SK-N-SH (cell line): ENCODE measurements around the gene SLC25A33. TPM values are rescaled to one million over a fixed set of nuclear protein-coding genes. Genes with fewer than 3 reads are reported as not detected.

Experiments
- CTCF ChIA-PET: fragments of 300-600, 350-600 bp; formaldehyde crosslinking; extraction: SDS; loops from one replicate; lab custom pipeline; 2021; lab: Yijun Ruan, JAX
- POLR2A ChIA-PET: fragments of 350-600 bp; sonication (Branson Sonifier 250); formaldehyde crosslinking; extraction: SDS; loops from one replicate; lab custom pipeline; 2020; ENCODE audit warnings: antibody characterized with exemption, inconsistent platforms; lab: Yijun Ruan, JAX
- DNase-seq: peaks from one replicate; pipeline ENCODE4 v3.0.0; 2012
- H2AFZ ChIP-seq: fragments of 200-600 bp; sonication (generic); 2 replicates; pipeline ENCODE4 v1.8.1; 2016; ENCODE audit warnings: antibody characterized with exemption, mild to moderate bottlenecking, low read depth
- H3F3A ChIP-seq: fragments of 200-600 bp; sonication (generic); replicated peaks from 2 replicates; pipeline ENCODE3; 2016; ENCODE audit warnings: antibody characterized with exemption, mild to moderate bottlenecking; ENCODE audit not compliant: insufficient read depth
- H3K27ac ChIP-seq, 2 experiments: fragments of 200-500 bp in 1 of 2; fragments of 200-600 bp in 1 of 2; sonication (Bioruptor generic) in 1 of 2; sonication (generic), shearing (Covaris generic) in 1 of 2; 2 replicates each; pipeline versions ENCODE4 v1.5.1 to v1.6.1; 2014 to 2016; ENCODE audit warnings: low read depth in 2 of 2, inconsistent platforms in 1 of 2, low read length in 1 of 2, mild to moderate bottlenecking in 1 of 2, mixed read lengths in 1 of 2
- H3K27me3 ChIP-seq: fragments of 200-600 bp; sonication (generic), shearing (Covaris generic); 2 replicates; pipeline ENCODE4 v1.6.1; 2016; ENCODE audit warnings: mixed run types; ENCODE audit not compliant: insufficient read depth
- H3K36me3 ChIP-seq, 2 experiments: fragments of 200-500 bp in 1 of 2; fragments of 200-600 bp in 1 of 2; sonication (Bioruptor generic) in 1 of 2; sonication (generic) in 1 of 2; replicated peaks in 1 of 2; 2 replicates each; pipeline versions ENCODE3 to v1.5.1; 2014 to 2016; ENCODE audit warnings: low read length in 1 of 2, mild to moderate bottlenecking in 1 of 2; ENCODE audit not compliant: insufficient read depth in 2 of 2, control insufficient read depth in 1 of 2
- H3K4me1 ChIP-seq, 2 experiments: fragments of 200-500 bp in 1 of 2; fragments of 200-600 bp in 1 of 2; sonication (Bioruptor generic) in 1 of 2; sonication (generic), shearing (Covaris generic) in 1 of 2; 2 replicates each; pipeline versions ENCODE4 v1.5.1 to v1.6.1; 2014 to 2016; ENCODE audit warnings: low read depth in 1 of 2, low read length in 1 of 2, mixed run types in 1 of 2; ENCODE audit not compliant: insufficient read depth in 2 of 2, control insufficient read depth in 1 of 2
- H3K4me2 ChIP-seq: fragments of 200-600 bp; sonication (generic), shearing (Covaris generic); 2 replicates; pipeline ENCODE4 v1.6.1; 2017; ENCODE audit warnings: mixed run types
- H3K4me3 ChIP-seq, 2 experiments: fragments of 200-500 bp in 1 of 2; fragments of 200-600 bp in 1 of 2; sonication (Bioruptor generic) in 1 of 2; sonication (generic), shearing (Covaris generic) in 1 of 2; 2 replicates each; pipeline versions ENCODE4 v1.5.1 to v1.8.1; 2014 to 2016; ENCODE audit warnings: low read depth in 2 of 2, inconsistent platforms in 1 of 2, low read length in 1 of 2, mild to moderate bottlenecking in 1 of 2, mixed read lengths in 1 of 2, moderate library complexity in 1 of 2
- H3K79me2 ChIP-seq: fragments of 200-600 bp; sonication (generic); 2 replicates; pipeline ENCODE4 v1.8.1; 2017; ENCODE audit warnings: mild to moderate bottlenecking; ENCODE audit not compliant: insufficient read depth
- H3K9ac ChIP-seq: fragments of 200-600 bp; sonication (generic); 2 replicates; pipeline ENCODE4 v1.6.1; 2017; ENCODE audit warnings: mixed run types
- H3K9me2 ChIP-seq: fragments of 200-600 bp; sonication (generic); 2 replicates; pipeline ENCODE4 v1.6.1; 2017; ENCODE audit warnings: mixed run types
- H3K9me3 ChIP-seq: fragments of 200-600 bp; sonication (generic); 2 replicates; pipeline ENCODE4 v1.6.1; 2017; ENCODE audit warnings: mixed run types, mild to moderate bottlenecking, moderate library complexity
- H4K20me1 ChIP-seq: fragments of 200-600 bp; sonication (generic); 2 replicates; pipeline ENCODE4 v1.6.1; 2017; ENCODE audit warnings: mild to moderate bottlenecking, mixed run types; ENCODE audit not compliant: insufficient read depth
- GABPA ChIP-seq: IDR thresholded peaks from 2 replicates; pipeline ENCODE4 v1.4.0; 2012; ENCODE audit warnings: low read depth, mild to moderate bottlenecking
- IRF3 ChIP-seq: fragments of 150-350 bp; IDR thresholded peaks from 2 replicates; pipeline ENCODE4 v1.6.1; 2016; ENCODE audit warnings: mild to moderate bottlenecking, low read depth, low read length
- MAX ChIP-seq: IDR thresholded peaks from 2 replicates; pipeline ENCODE4 v1.4.0; 2012; ENCODE audit warnings: low read depth
- NFIC ChIP-seq: IDR thresholded peaks from 2 replicates; pipeline ENCODE4 v1.4.0; 2012; ENCODE audit warnings: borderline replicate concordance
- REST ChIP-seq: IDR thresholded peaks from 2 replicates; pipeline ENCODE4 v1.6.1; 2012; ENCODE audit warnings: mild to moderate bottlenecking, low read depth, low read length, moderate library complexity
- TAF1 ChIP-seq: IDR thresholded peaks from 2 replicates; pipeline ENCODE4 v1.6.1; 2012; ENCODE audit warnings: low read depth, mild to moderate bottlenecking, low read length, moderate library complexity, borderline replicate concordance
- TEAD4 ChIP-seq: IDR thresholded peaks from 2 replicates; pipeline ENCODE4 v1.4.0; 2012; ENCODE audit warnings: mild to moderate bottlenecking, borderline replicate concordance; ENCODE audit not compliant: insufficient read depth
- USF1 ChIP-seq: IDR thresholded peaks from 2 replicates; pipeline ENCODE4 v1.4.0; 2012; ENCODE audit warnings: low read depth, borderline replicate concordance
- ZBTB33 ChIP-seq: IDR thresholded peaks from 2 replicates; pipeline ENCODE4 v1.4.0; 2012; ENCODE audit warnings: low read depth, borderline replicate concordance
- WGBS: methylation state at CpG from one replicate; pipeline ENCODE4 v1.1.6; 2017; ENCODE audit warnings: low lambda C conversion rate; 5-methylcytosine and 5-hydroxymethylcytosine counted together
- polyA plus RNA-seq, 3 experiments: library from polyadenylated mRNA; depleted of rRNA; stranded (reverse); fragments of >200 nt; gene quantifications; 2 replicates each; pipeline ENCODE4 v1.2.3, GENCODE V29; 2012

Gene SLC25A33
- polyA plus RNA-seq, 1 of the 3 experiments (the other 2 are of a cell fraction): 4.8 TPM

GRCh38 chr1:9539829-9540550 is 725 bp downstream of the SLC25A33 start:
- Histone ChIP-seq H3K36me3 (no peaks in the 10 kb centered on the region), H3K27me3 (no peaks in the 10 kb centered on the region), H3K4me1 (peaks cover 0 to 7% of the 10 kb centered on the region in 2 experiments; a peak in 2 of 4 replicates), H3K79me2 (peaks cover 52% of the 10 kb centered on the region), H3K9ac (peak overlapping the region; percentile 77), H2AFZ (peak overlapping the region; percentile 72; the same call in 1 of the 2 replicates), H4K20me1 (peaks cover 26% of the 10 kb centered on the region), H3F3A (peaks cover 6% of the 10 kb centered on the region), H3K4me3 (peak overlapping the region; percentile 67 to 78), H3K4me2 (peak overlapping the region; percentile 93), H3K27ac (peak overlapping the region; percentile 60 to 84), H3K9me2 (no peaks in the 10 kb centered on the region), H3K9me3 (no peaks in the 10 kb centered on the region)
- 15% methylated on average over 19 of the region's 61 CpGs for WGBS
- DNase-seq: peak; percentile 87
- CTCF ChIA-PET: interaction anchor here (1.0 to 1.4 kb wide), 2 partner anchors 10 to 17 kb away, joined by 3 read pairs; no protein-coding TSS in a partner anchor
- POLR2A ChIA-PET: interaction anchor here (1.0 kb wide), 2 partner anchors 11 to 29 kb away, joined by 4 read pairs; no protein-coding TSS in a partner anchor
- no peak for TF ChIP-seq GABPA
- TF ChIP-seq TAF1: peak; percentile 30; the same call in 1 of the 2 replicates
- 0 out of 2 replicates have a peak, but pooled peaks have one; percentile 15 for TF ChIP-seq USF1
- TF ChIP-seq MAX: peak; percentile 27; the same call in 1 of the 2 replicates
- TF ChIP-seq TEAD4: 0 out of 2 replicates have a peak, but pooled peaks have one; percentile 11
- no peak for TF ChIP-seq IRF3

- no peak for DNase-seq
- CTCF ChIA-PET: no interaction called here
- Histone ChIP-seq H2AFZ (no peak overlapping the region), H3K4me2 (no peak overlapping the region), H3K79me2 (peaks cover 74% of the 10 kb centered on the region), H3K36me3 (no peaks in the 10 kb centered on the region), H4K20me1 (peaks cover 32% of the 10 kb centered on the region), H3K9ac (no peak overlapping the region), H3K9me2 (no peaks in the 10 kb centered on the region), H3K4me1 (peaks cover 0 to 7% of the 10 kb centered on the region in 2 experiments; a peak in 2 of 4 replicates), H3K9me3 (no peaks in the 10 kb centered on the region), H3K27ac (no peak overlapping the region), H3F3A (peaks cover 6% of the 10 kb centered on the region), H3K27me3 (no peaks in the 10 kb centered on the region), H3K4me3 (no peak overlapping the region)
- WGBS: 54% methylated on average over 3 of the region's 3 CpGs
- TF ChIP-seq NFIC (peak; percentile 20; the same call in 1 of the 2 replicates), ZBTB33 (no peak), REST (no peak)
- POLR2A ChIA-PET: no interaction called here
Observed at GRCh38 chr1:9542430-9542829, 3.2 kb downstream of the SLC25A33 start.
